K562 (cell line): ENCODE results near the gene TMED8.

Experiments used
- CTCF ChIP-seq, 3 experiments: IDR thresholded peaks in 2 of 3; conservative IDR thresholded peaks in 1 of 3; 2 replicates each; pipeline ENCODE4 v1.5.1; 2011 to 2012; ENCODE audit warnings: low read length in 3 of 3, mild to moderate bottlenecking in 3 of 3, control low read depth in 2 of 3, improper control_type of control experiment in 1 of 3, inconsistent platforms in 1 of 3, low read depth in 1 of 3, mixed read lengths in 1 of 3, moderate library complexity in 1 of 3; ENCODE audit not compliant: insufficient read depth in 2 of 3
- HSF4 ChIP-seq: fragments of 250-450 bp; sonication (Bioruptor Pico); IDR thresholded peaks from 2 replicates; pipeline ENCODE4 v2.1.2; 2022; ENCODE audit warnings: mild to moderate bottlenecking, moderate library complexity, borderline replicate concordance
- ZNF3 ChIP-seq: fragments of 250-450 bp; sonication (Bioruptor Pico); IDR thresholded peaks from 2 replicates; pipeline ENCODE4 v1.5.0; 2021; ENCODE audit warnings: mild to moderate bottlenecking, moderate library complexity
- TF ChIP-seq, protein P1 (sequence below): fragments of 250-450 bp; sonication (Bioruptor Pico); IDR thresholded peaks from 2 replicates; pipeline ENCODE4 v1.6.1; 2021; ENCODE audit warnings: mild to moderate bottlenecking

DNA sequence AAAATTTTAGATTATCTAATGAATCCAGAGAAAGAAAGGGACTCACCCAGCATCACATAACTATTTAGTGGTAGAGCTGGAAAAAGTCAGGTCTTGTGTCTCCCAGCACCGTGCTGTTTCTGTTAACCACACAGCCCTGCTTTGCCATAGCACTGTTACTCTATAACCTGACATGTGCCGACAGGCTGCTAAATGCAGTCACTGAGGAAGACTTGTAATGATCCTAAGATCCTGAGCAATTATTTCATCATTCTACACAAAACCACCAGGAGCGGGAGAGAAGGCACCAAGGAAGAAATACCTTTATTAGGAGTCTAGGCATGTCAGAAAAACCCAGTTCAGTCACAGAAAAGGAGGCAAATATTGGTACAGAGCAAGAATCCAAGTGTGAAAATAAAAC is 49.5 kb upstream of the TMED8 start:
- no peak for TF ChIP-seq ZNF3 (CRISPR knock-in tag)
- no peak for TF ChIP-seq HSF4
- TF ChIP-seq CTCF (IDR thresholded peaks at IDR 0.05 in 2 of 3, conservative IDR thresholded peaks at IDR 0.05 in 1 of 3; ENCODE audit: insufficient read depth in 2 of 3, low read depth in 1 of 3, low read length in 3 of 3): no peak
- TF ChIP-seq, protein P1, sequence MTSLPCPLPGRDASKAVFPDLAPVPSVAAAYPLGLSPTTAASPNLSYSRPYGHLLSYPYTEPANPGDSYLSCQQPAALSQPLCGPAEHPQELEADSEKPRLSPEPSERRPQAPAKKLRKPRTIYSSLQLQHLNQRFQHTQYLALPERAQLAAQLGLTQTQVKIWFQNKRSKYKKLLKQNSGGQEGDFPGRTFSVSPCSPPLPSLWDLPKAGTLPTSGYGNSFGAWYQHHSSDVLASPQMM (CRISPR knock-in tag): no peak
